A204.1 (cell line): Measurements from ENCODE around the gene TMEM164.

Experiments
- FAIRE-seq: peaks from 2 replicates; lab custom pipeline; 2012; peaks lifted over from hg19 to GRCh38; lab: Jason Lieb, UNC

TMEM164 gene

DNA sequence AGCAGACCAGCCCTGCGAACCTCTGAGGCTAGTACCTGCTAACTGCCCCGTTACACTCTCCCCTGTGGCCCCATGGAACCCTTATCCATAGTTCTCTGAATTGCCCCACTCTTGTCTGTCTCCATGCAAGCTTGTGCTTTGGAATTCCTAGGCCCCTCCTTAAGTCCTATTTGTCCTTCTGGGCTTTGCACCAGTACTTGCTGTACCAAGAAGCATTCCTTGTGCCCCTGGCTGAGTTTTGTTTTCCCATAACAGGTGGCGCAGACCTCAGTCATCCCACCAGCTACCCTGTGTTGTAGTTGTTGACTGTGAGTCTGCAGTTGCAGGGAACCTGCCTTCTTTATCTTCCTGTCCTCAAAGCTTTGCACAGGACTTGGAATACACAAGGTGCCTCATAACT is 167.1 kb downstream of the TMEM164 start:
- FAIRE-seq, result no peak

- FAIRE-seq, result no peak
These were observed 168.5 kb downstream of the TMEM164 start for GRCh38 chrX:110171442-110171841.

GRCh38 chrX:110172215-110172614 is 169.3 kb downstream of the TMEM164 start:
- no peak for FAIRE-seq

DNA sequence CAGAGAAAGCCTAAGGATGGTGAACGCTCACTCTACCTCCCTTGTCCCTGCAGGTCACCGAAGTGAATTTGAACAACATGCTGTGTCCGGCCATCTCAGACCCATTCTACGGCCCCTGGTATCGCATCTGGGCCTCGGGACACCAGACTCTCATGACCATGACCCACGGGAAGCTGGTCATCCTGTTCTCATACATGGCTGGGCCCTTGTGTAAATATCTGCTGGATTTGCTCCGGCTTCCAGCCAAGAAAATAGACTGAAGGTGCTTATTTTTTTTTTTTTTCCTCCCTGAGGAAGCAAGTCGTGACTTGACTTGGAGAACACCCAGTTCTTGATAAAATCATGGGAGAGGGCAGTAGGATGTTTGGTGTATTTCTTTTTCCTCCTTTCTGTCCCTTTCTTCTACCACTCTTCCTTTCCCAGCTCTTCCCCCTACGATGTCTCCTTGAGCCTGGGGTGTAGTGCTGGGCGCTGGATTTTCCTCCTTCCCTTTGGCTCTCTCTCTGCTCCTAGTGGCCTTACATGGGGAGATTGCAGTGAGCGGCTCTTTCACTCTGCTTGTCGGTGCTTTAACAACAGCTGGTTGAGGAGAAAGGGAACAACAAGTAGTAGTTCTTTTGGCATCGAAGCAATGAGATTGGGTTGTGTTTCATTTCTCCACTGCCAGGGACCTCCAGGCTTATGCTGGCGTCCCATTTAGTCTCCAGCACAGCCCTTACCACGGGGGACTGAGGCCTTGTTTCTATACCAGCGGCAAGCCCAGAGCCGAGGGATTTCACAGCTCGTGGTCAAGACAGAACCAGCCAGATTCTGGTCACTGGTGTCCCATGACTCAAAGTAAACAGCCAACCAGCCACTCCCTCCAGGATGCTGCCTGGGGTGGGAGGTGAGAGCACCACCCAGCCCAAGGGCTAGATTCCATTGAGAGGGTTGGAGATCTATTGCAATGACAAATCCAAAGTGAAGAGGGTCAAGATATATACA is 170.6 kb downstream of the TMEM164 start:
- no peak for FAIRE-seq

DNA sequence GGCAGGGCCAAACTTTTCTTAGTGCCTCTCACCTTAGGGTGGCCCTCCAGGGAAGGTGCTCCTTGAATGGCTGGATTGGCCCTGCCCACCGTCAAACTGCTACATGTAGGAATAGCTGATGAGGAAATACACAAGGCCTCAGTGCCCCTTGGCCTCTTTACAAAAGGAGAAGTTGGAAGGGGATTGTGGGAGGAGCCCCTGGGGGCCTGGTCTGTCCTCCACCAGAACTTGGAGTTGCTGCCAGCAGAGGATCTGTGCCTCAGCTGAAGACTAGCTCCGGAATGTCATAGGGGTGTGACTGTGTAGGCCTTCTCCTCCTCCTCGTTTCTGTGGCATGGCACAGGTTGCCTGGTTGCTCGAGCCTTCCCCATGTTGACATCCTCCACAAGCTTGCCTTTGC is 172.2 kb downstream of the TMEM164 start:
- FAIRE-seq, result no peak

GRCh38 chrX:110175696-110176095 is 172.8 kb downstream of the TMEM164 start:
- no peak for FAIRE-seq

- FAIRE-seq, result no peak
These were observed 175.4 kb downstream of the TMEM164 start for GRCh38 chrX:110178179-110178865.

DNA sequence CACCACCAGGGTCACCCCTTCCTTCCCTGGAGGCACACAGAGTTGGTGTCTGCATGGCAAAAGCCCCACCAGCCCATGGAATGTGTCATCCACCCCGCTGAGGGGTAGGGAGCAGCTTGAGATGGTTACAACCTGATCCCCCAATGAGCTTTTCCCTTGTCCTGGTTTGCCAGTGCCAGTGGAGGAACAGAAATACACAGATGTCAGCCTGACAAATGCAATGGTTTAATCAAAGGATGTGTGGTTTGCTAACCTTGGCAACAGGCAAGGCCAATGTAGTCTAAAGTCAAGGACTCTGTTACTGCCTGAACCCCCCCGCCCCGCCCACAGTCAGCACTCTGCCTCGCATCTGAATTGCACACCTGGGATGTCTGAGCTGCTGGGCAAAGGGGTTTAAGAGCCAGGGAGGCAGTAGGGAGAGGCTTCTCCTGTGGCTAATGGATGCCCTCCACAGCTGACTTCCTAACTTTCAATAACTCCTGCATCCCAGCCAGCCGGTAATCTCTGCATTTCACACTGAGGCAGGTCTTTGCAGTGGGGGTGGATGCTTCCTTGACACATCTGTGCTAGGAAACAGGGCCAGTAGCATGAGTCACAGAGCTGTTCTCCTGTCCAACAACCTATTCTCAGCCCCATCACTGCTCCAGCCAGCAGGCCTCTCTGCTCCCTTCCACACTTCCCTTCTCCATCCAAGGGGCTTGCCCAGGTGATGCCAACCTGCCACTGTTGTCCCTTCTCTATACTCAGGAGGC is 177.4 kb downstream of the TMEM164 start:
- no peak for FAIRE-seq

GRCh38 chrX:110180928-110181310 is 178.0 kb downstream of the TMEM164 start:
- no peak for FAIRE-seq

DNA sequence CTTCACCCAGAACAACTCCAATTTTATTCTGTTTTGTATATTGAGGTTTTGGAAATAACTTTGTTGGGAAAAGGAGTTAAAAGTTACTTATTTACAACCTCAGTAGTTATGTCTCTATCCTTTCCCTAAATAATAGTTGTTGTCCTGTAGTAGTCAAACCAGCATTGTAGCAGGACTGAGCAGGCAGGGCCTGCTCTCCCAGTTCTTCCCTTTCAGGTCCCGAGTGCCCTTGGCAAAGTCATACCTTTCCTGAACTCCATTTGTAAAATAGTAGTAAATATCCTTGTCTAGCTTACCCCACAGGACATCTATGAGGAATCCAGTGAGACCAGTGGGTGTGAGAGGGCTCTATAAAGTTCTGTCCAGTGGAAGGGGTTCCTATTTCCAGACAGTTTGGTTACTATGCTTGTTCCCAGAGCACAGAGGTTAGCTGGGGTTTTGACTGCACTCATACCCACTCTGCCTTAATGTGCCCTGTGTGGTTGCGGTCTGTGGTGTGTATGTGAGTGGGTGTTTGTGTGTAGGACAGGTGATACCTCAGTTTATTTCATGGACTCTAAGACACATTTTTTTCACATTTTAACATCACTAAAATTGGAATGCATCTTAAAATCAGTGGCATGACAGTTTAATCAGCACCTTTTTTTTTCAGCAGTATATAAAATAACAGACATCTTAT is 178.7 kb downstream of the TMEM164 start:
- no peak for FAIRE-seq

- FAIRE-seq, result no peak
These were observed 179.4 kb downstream of the TMEM164 start for GRCh38 chrX:110182362-110182761.

DNA sequence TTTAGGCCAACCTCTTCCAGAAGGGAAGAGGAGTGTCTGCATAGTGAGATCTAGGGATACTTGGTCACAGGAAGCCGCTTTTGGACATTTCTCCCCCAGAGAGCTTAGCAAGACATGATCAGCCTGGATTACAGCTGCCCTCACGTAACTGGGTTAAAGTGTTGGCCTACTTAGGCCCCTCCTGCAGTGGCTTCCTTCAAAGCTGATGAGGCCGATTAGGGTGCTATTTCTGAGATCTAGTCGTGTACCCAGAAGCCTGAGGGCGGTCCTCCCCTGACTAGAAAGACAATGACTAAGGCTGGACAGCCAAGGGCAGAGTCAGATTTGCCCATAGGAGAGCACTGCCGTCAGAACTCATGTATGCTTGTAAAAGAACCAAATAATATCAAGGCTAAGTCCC is 180.0 kb downstream of the TMEM164 start:
- FAIRE-seq, result no peak

- FAIRE-seq, result no peak
These were observed 180.4 kb downstream of the TMEM164 start for GRCh38 chrX:110183314-110183713.

DNA sequence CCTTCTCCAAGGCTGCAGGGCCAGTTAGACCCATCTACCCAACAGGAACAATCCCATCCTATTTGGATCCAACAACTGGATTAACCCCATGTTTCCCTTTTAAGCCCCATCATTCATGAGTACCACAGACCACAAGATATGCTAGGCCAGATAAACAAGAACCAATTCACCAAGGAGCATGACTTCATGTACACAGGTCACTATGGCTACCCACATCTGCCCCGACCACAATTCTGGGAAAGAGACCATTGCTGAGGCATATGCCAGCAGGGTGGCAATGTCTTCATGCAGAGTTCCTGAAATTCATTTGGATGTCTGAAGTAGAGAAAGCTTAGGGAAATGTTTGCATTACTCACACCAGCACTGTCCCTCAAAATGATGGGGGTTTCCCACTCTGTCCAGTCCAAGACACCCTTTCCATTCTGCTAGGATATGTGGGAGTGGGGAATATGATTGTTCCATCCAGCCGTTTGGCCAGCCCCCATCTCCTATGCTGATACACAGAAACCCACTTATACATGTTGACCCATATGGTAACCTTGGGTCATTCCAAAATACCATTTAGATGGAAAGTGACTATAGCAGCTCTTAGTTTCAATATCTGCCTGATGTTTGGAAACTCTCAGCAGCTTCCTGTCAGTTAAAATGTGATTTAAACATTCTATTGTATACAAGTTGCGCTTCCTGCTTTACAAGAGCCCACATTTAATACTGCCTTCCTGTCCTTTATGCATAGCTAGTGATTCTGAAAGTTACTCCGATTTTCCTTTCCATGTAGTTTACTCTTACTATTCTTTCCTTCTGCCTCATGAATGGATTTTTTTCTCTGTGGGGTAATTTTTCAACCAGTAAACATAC is 186.0 kb downstream of the TMEM164 start:
- FAIRE-seq, result no peak

- FAIRE-seq, result no peak
These were observed 189.6 kb downstream of the TMEM164 start for GRCh38 chrX:110192516-110192915.

GRCh38 chrX:110194977-110195376 is 192.1 kb downstream of the TMEM164 start:
- FAIRE-seq, result no peak

- FAIRE-seq, result no peak
These were observed 198.9 kb downstream of the TMEM164 start for GRCh38 chrX:110201799-110202198.

GRCh38 chrX:110204986-110205385 is 202.1 kb downstream of the TMEM164 start:
- FAIRE-seq, result no peak

DNA sequence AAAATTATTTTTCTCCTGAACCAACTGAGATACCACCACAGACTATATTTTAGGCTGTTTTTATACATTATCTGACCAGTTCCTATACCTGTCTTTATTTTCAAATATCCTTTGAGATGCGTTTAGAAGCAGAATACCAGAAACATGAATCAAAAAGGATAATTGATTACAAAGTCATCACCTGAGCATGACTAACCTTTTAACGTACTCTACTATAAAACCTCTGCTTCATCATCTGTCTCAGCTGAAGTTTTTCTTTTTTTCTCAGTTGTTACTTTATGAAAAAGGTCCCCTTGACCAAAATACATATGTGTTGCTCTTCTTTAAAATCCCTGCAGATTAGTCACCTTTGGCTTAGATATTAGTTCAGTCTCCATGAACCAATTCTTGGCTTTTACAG is 205.2 kb downstream of the TMEM164 start:
- FAIRE-seq, result no peak

DNA sequence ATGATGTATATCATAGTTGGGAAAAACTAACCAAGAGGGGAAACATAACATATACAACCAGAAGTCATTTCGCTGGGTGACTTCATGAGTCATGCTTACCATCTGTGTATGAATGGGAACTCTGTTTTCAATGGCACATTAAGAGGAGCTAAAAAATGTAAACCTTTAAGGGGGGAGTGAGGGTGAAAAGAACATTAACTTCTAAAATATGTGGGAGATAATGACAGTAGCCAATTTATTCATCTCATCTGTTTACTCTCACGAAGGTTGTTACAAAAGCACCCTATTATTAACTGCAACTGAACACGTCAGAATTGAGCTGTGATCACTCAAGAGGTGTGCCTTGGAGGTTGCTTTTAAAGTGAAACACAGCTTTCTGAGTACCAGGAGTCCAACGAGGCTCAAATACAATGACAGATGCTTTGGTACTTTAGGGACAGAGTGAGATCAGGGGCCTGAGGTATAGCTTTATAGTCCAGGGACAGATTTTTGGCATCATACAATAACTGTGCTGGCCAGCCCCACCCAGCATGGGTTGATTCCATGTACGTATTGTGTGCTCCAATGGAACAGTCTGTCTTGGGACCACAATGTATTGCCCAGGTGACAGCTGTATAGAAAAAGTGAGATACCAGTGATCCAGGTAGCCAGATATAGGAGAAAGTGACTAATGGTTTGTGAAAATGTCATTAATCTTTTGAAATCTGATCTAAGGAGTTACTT is 207.7 kb downstream of the TMEM164 start:
- no peak for FAIRE-seq

- FAIRE-seq, result no peak
These were observed 208.4 kb downstream of the TMEM164 start for GRCh38 chrX:110211340-110211739.
